Activated T-helper 1 cell treated with anti-CD3 and anti-CD28 coated beads, Interleukin-12 subunit alpha, Interleukin-12 subunit beta, Interleukin-2, Interleukin-4 antibody, amounts not matched to agents 30 ng/mL and 10 ng/mL and 1 ng/mL, durations not matched to agents 14 hours and 24 hours and 36 hours (primary cell): ENCODE measurements around the gene ALKBH7. TPM values are rescaled to one million over a fixed set of nuclear protein-coding genes. Genes with fewer than 3 reads are reported as not detected.

ENCODE experiments used
- DNase-seq: peaks from one replicate; pipeline ENCODE4 v3.0.0; 2021; ENCODE audit warnings: low spot score
- H3K27ac Mint-ChIP-seq: one replicate; pipeline ENCODE4 v1.8.0; 2021; ENCODE audit warnings: mild to moderate bottlenecking, mixed read lengths
- H3K27me3 Mint-ChIP-seq: one replicate; pipeline ENCODE4 v1.8.0; 2022; ENCODE audit warnings: mild to moderate bottlenecking, moderate library complexity, mixed read lengths; ENCODE audit not compliant: insufficient read depth
- H3K36me3 Mint-ChIP-seq: one replicate; pipeline ENCODE4 v1.8.0; 2021; ENCODE audit warnings: low read depth, mixed read lengths
- H3K4me1 Mint-ChIP-seq: one replicate; pipeline ENCODE4 v1.8.0; 2021; ENCODE audit warnings: low read depth, mixed read lengths
- H3K4me3 Mint-ChIP-seq: one replicate; pipeline ENCODE4 v1.8.0; 2021; ENCODE audit warnings: mild to moderate bottlenecking, moderate library complexity, mixed read lengths
- H3K9me3 Mint-ChIP-seq: one replicate; pipeline ENCODE4 v1.8.0; 2021; ENCODE audit warnings: mixed read lengths
- intact Hi-C: fragments of 100-400 bp; cut with micrococcal nuclease; formaldehyde crosslinking; loops from one replicate; pipeline ENCODE4 v1.15.1; 2024
- total RNA-seq: library from RNA; stranded (reverse); gene quantifications from 2 replicates; pipeline ENCODE4 v1.2.3, GENCODE V29; 2022

ALKBH7 gene
- total RNA-seq, 1 donor from 2014 or later = 27.1 TPM

GRCh38 chr19:6413721-6414643 is 41.4 kb downstream of the ALKBH7 start:
- intact Hi-C loops = no loop called here

GRCh38 chr19:6414793-6415590 is 42.4 kb downstream of the ALKBH7 start:
- Mint-ChIP-seq H3K4me1 (no peaks in the 10 kb centered on the region), H3K27me3 (no peaks in the 10 kb centered on the region), H3K9me3 (no peaks in the 10 kb centered on the region), H3K36me3 (peaks cover 22% of the 10 kb centered on the region), H3K4me3 (no peak overlapping the region), H3K27ac (no peak overlapping the region)
- DNase-seq = no peak
- intact Hi-C loops = no loop called here

More at GRCh38 chr19:6413721-6414643, 41.4 kb downstream of the ALKBH7 start:
- Mint-ChIP-seq H3K9me3 (no peaks in the 10 kb centered on the region), H3K27ac (no peak overlapping the region), H3K27me3 (no peaks in the 10 kb centered on the region), H3K36me3 (peaks cover 19% of the 10 kb centered on the region), H3K4me1 (no peaks in the 10 kb centered on the region), H3K4me3 (no peak overlapping the region)
- no peak for DNase-seq

GRCh38 chr19:6415591-6416190 is 43.1 kb downstream of the ALKBH7 start:
- DNase-seq = no peak
- no peak overlapping the region for H3K27ac Mint-ChIP-seq
- H3K4me1 Mint-ChIP-seq = no peaks in the 10 kb centered on the region
- peaks cover 25% of the 10 kb centered on the region for H3K36me3 Mint-ChIP-seq
- no peak overlapping the region for H3K4me3 Mint-ChIP-seq
- intact Hi-C loops = no loop called here
- no peaks in the 10 kb centered on the region for H3K9me3 Mint-ChIP-seq
- no peaks in the 10 kb centered on the region for H3K27me3 Mint-ChIP-seq

- intact Hi-C loops = no loop called here
- Mint-ChIP-seq H3K4me1 (no peaks in the 10 kb centered on the region), H3K9me3 (no peaks in the 10 kb centered on the region), H3K4me3 (no peak overlapping the region), H3K36me3 (peaks cover 27% of the 10 kb centered on the region), H3K27me3 (no peaks in the 10 kb centered on the region), H3K27ac (no peak overlapping the region)
- no peak for DNase-seq
These were observed 44.2 kb downstream of the ALKBH7 start for GRCh38 chr19:6416658-6417405.

GRCh38 chr19:6417713-6418561 is 45.3 kb downstream of the ALKBH7 start:
- Mint-ChIP-seq H3K4me3 (no peak overlapping the region), H3K9me3 (no peaks in the 10 kb centered on the region), H3K4me1 (peaks cover 9% of the 10 kb centered on the region), H3K36me3 (peaks cover 33% of the 10 kb centered on the region), H3K27ac (no peak overlapping the region), H3K27me3 (no peaks in the 10 kb centered on the region)
- no peak for DNase-seq
- intact Hi-C loops = no loop called here

GRCh38 chr19:6418562-6418932 is 46.0 kb downstream of the ALKBH7 start:
- intact Hi-C loops = no loop called here
- no peak for DNase-seq
- Mint-ChIP-seq H3K4me3 (no peak overlapping the region), H3K27ac (no peak overlapping the region), H3K36me3 (peaks cover 37% of the 10 kb centered on the region), H3K4me1 (peaks cover 15% of the 10 kb centered on the region), H3K27me3 (no peaks in the 10 kb centered on the region), H3K9me3 (no peaks in the 10 kb centered on the region)

- Mint-ChIP-seq H3K27me3 (no peaks in the 10 kb centered on the region), H3K27ac (no peak overlapping the region), H3K4me1 (peaks cover 28% of the 10 kb centered on the region), H3K9me3 (no peaks in the 10 kb centered on the region), H3K36me3 (peaks cover 28% of the 10 kb centered on the region), H3K4me3 (no peak overlapping the region)
- no peak for DNase-seq
- intact Hi-C loops = loop anchor here (10.0 kb wide), 1 partner anchor 797 kb away; the partner anchor contains the start of genes SAFB and SAFB2
These were observed 48.8 kb downstream of the ALKBH7 start for GRCh38 chr19:6421075-6422014.

- Mint-ChIP-seq H3K4me1 (peaks cover 28% of the 10 kb centered on the region), H3K4me3 (peak overlapping the region; percentile 94), H3K27ac (peak overlapping the region; percentile 85), H3K9me3 (no peaks in the 10 kb centered on the region), H3K27me3 (no peaks in the 10 kb centered on the region), H3K36me3 (peaks cover 19% of the 10 kb centered on the region)
- intact Hi-C loops = loop anchor here (10.0 kb wide), 1 partner anchor 799 kb away; the partner anchor contains the start of genes SAFB and SAFB2
- DNase-seq = peak; percentile 28
These were observed 51.1 kb downstream of the ALKBH7 start for GRCh38 chr19:6423499-6424194.

GRCh38 chr19:6424195-6424938 is 51.8 kb downstream of the ALKBH7 start, which contains the start of gene KHSRP:
Gene KHSRP, minus strand, starts transcription at chr19:6424811. Its CDS starts 110 bp downstream, at chr19:6424701.
- peaks cover 19% of the 10 kb centered on the region for H3K36me3 Mint-ChIP-seq
- intact Hi-C loops = loop anchor here (10.0 kb wide), 1 partner anchor 800 kb away; the partner anchor contains the start of genes SAFB and SAFB2
- DNase-seq = no peak
- peak within 1 kb of the TSS; percentile 90 for H3K27ac Mint-ChIP-seq
- no peaks in the 10 kb centered on the region for H3K27me3 Mint-ChIP-seq
- peak within 1 kb of the TSS; percentile 94 for H3K4me3 Mint-ChIP-seq
- peaks cover 28% of the 10 kb centered on the region for H3K4me1 Mint-ChIP-seq
- no peaks in the 10 kb centered on the region for H3K9me3 Mint-ChIP-seq
